Prostate gland (tissue), 2 donors: ENCODE results near the gene TRMT2A. TPM values are rescaled to one million over a fixed set of nuclear protein-coding genes. Genes with fewer than 3 reads are reported as not detected.
"Not testable (repeated sequence)": the region's sequence is repeated elsewhere in the genome, so short reads cannot be mapped to it uniquely, and the experiment has no call there.

Experiments used
- DNase-seq: peaks from one replicate; pipeline ENCODE4 v3.0.0-alpha.2; 2019; ENCODE audit warnings: low spot score
- H3K27ac ChIP-seq, 2 donors: fragments of 200-600 bp; sonication (generic); 2 replicates each; pipeline ENCODE4 v1.5.1; 2017 to 2019
- H3K27me3 ChIP-seq: fragments of 200-600 bp; sonication (generic); replicated peaks from 2 replicates; pipeline ENCODE4 v1.5.1; 2019; ENCODE audit not compliant: insufficient read depth
- H3K36me3 ChIP-seq, 2 donors: fragments of 200-600 bp; sonication (generic); 1 replicate in 1 of 2; 2 replicates in 1 of 2; pipeline versions ENCODE4 v1.5.1 to v1.8.1; 2017 to 2019
- H3K4me1 ChIP-seq: fragments of 200-600 bp; sonication (generic); replicated peaks from 2 replicates; pipeline ENCODE4 v1.5.1; 2019
- H3K4me3 ChIP-seq, 2 donors: fragments of 200-600 bp; sonication (generic); 2 replicates each; pipeline ENCODE4 v1.5.1; 2017 to 2019
- H3K9me3 ChIP-seq: fragments of 200-600 bp; sonication (generic); 2 replicates; pipeline ENCODE4 v1.5.1; 2017
- CTCF ChIP-seq, 4 experiments: fragments of 200-600 bp in 2 of 4; fragments of 450-650 bp in 2 of 4; sonication (generic) in 2 of 4; IDR thresholded peaks; 1 replicate in 3 of 4; 2 replicates in 1 of 4; pipeline ENCODE4 v1.5.1; 2016 to 2019; ENCODE audit warnings: antibody characterized with exemption in 4 of 4, mild to moderate bottlenecking in 2 of 4, moderate library complexity in 2 of 4
- POLR2A ChIP-seq: fragments of 450-650 bp; IDR thresholded peaks from one replicate; pipeline ENCODE4 v1.6.1; 2016; ENCODE audit warnings: antibody characterized with exemption, mild to moderate bottlenecking
- POLR2AphosphoS5 ChIP-seq: sonication (generic); formaldehyde crosslinking; IDR thresholded peaks from one replicate; pipeline ENCODE4 v1.6.1; 2017; ENCODE audit warnings: antibody characterized with exemption
- WGBS: methylation state at CpG from one replicate; pipeline ENCODE4 v1.1.5; 2018; 5-methylcytosine and 5-hydroxymethylcytosine counted together
- intact Hi-C: fragments of 100-400 bp; cut with DNase I; formaldehyde crosslinking; loops from one replicate; pipeline ENCODE4 v1.14.2; 2022
- total RNA-seq, 2 donors: library from RNA; depleted of rRNA; stranded (reverse); fragments of >200 nt; gene quantifications; one replicate each; pipeline ENCODE4 v1.1.0, GENCODE V29; 2016

Gene TRMT2A
- total RNA-seq, 2 donors from 2014 or later: 65.8 to 123 TPM

- no peak for DNase-seq
- WGBS: 52% methylated on average over 6 of the region's 6 CpGs
- H3K4me1 ChIP-seq: no peaks in the 10 kb centered on the region
- intact Hi-C loops: no loop called here
- no peak for TF ChIP-seq POLR2AphosphoS5
- TF ChIP-seq POLR2A: no peak
- no peak for TF ChIP-seq CTCF (IDR thresholded peaks at IDR 0.05)
- no peaks in the 10 kb centered on the region for H3K9me3 ChIP-seq
- no peaks in the 10 kb centered on the region for H3K36me3 ChIP-seq
- H3K27ac ChIP-seq: no peak overlapping the region
- no peaks in the 10 kb centered on the region for H3K27me3 ChIP-seq
- no peak overlapping the region for H3K4me3 ChIP-seq
These were observed 40.3 kb downstream of the TRMT2A start for GRCh38 chr22:20076627-20077172.

- H3K4me1 ChIP-seq: no peaks in the 10 kb centered on the region
- H3K9me3 ChIP-seq: no peaks in the 10 kb centered on the region
- no peak overlapping the region for H3K4me3 ChIP-seq
- H3K36me3 ChIP-seq: no peaks in the 10 kb centered on the region
- WGBS: 90% methylated on average over 8 of the region's 8 CpGs
- H3K27ac ChIP-seq: no peak overlapping the region
- intact Hi-C loops: no loop called here
- DNase-seq: no peak
- H3K27me3 ChIP-seq: no peaks in the 10 kb centered on the region
- TF ChIP-seq POLR2A: no peak
- no peak for TF ChIP-seq POLR2AphosphoS5
- no peak for TF ChIP-seq CTCF (IDR thresholded peaks at IDR 0.05)
These were observed 45.5 kb downstream of the TRMT2A start for GRCh38 chr22:20071524-20071972.

DNA sequence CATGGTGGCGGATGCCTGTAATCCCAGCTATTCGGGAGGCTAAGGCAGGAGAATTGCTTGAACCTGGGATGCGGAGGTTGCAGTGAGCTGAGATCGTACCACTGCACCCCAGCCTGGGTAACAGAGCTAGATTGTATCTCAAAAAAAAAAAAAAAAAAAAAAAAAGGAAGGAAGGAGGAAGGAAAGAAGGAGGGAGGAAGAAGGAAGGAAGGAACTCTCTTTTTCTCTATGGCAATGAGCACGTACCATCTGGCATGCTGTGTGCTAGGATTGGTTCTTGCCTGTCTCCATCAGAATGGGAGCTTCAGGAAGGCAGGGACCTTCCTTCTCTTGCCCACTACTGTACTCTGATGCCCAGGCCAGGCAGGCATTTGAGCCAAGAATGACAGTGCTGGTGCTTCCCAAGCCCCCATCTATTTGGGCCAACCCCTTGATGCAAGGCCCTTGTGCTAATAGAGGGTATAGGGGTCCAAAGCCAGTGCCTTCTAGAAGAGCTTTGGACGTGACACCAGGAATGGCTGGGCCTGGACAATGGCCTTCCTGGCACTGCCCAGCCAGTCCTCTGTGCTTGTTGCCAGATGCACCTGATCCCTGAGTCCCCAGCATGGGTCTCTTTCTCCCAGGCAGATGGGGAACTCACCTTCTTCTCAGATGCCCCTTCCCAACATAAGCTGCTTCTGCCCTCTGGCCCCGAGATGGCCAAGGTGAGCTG, 47.5 kb downstream of the TRMT2A start:
- Histone ChIP-seq H3K27ac (no peak overlapping the region), H3K36me3 (no peaks in the 10 kb centered on the region), H3K9me3 (no peaks in the 10 kb centered on the region), H3K27me3 (no peaks in the 10 kb centered on the region), H3K4me1 (no peaks in the 10 kb centered on the region), H3K4me3 (no peak overlapping the region)
- 97% methylated on average over 7 of the region's 7 CpGs for WGBS
- DNase-seq: no peak
- intact Hi-C loops: no loop called here
- TF ChIP-seq POLR2AphosphoS5: no peak
- TF ChIP-seq POLR2A: no peak
- no peak for TF ChIP-seq CTCF (IDR thresholded peaks at IDR 0.05)

DNA sequence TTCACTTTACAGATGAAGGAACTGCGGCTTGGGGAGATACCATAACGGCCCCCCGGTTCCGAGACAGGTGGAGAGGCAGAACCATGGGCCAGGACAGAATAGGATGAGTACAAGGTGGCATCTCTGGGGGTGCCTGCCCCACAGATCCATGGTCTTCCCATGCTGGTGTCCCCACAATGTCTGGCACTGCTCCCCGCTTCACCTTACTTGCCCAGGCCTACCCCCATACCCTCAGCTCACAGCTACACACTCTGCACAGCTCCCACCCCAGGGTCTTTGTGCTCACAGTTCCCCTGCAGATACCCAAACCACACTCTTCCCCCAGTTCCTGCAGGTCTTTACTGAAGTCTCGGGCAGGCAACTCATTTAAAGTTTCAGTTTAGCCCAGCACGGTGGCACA, 48.4 kb downstream of the TRMT2A start:
- 95% methylated on average over 7 of the region's 7 CpGs for WGBS

GRCh38 chr22:20067384-20067682, 49.7 kb downstream of the TRMT2A start:
- DNase-seq: not testable (repeated sequence)
- 96% methylated on average over 3 of the region's 3 CpGs for WGBS

More for the DNA sequence above, 48.4 kb downstream of the TRMT2A start:
- H3K9me3 ChIP-seq: no peaks in the 10 kb centered on the region
- H3K36me3 ChIP-seq: no peaks in the 10 kb centered on the region
- no peaks in the 10 kb centered on the region for H3K27me3 ChIP-seq
- DNase-seq: no peak
- TF ChIP-seq POLR2A: no peak
- no peak for TF ChIP-seq CTCF (IDR thresholded peaks at IDR 0.05)
- no peak for TF ChIP-seq POLR2AphosphoS5
- H3K4me3 ChIP-seq: no peak overlapping the region
- no peak overlapping the region for H3K27ac ChIP-seq
- H3K4me1 ChIP-seq: no peaks in the 10 kb centered on the region
- intact Hi-C loops: no loop called here

More at GRCh38 chr22:20067384-20067682, 49.7 kb downstream of the TRMT2A start:
- H3K4me1 ChIP-seq, H3K36me3 ChIP-seq, H3K27ac ChIP-seq, H3K9me3 ChIP-seq, H3K4me3 ChIP-seq, H3K27me3 ChIP-seq, intact Hi-C loops: not testable (repeated sequence)
